Epithelial cell of proximal tubule (primary cell): ENCODE data around the gene SUCNR1. TPM values are rescaled to one million over a fixed set of nuclear protein-coding genes. Genes with fewer than 3 reads are reported as not detected.
A peak's percentile ranks its signal among the peaks of the same experiment; 100 is the strongest.

ENCODE experiments used
- DNase-seq: peaks from one replicate; pipeline ENCODE4 v3.0.0-alpha.2; 2011; ENCODE audit warnings: low read depth
- H3K4me3 ChIP-seq: 2 replicates; pipeline ENCODE4 v1.5.1; 2011; ENCODE audit warnings: low read depth, mild to moderate bottlenecking, low read length
- total RNA-seq: library from RNA; depleted of rRNA; stranded (reverse); fragments of >200 nt; gene quantifications from 2 replicates; pipeline ENCODE4 v1.2.3, GENCODE V29; 2015
- TF ChIP-seq, protein P1 (sequence below): conservative IDR thresholded peaks from 2 replicates; pipeline ENCODE4 v1.5.1; 2012; ENCODE audit warnings: low read depth, mild to moderate bottlenecking, low read length

SUCNR1 gene
- total RNA-seq, 1 donor from 2014 or later, result 0.81 TPM

DNA sequence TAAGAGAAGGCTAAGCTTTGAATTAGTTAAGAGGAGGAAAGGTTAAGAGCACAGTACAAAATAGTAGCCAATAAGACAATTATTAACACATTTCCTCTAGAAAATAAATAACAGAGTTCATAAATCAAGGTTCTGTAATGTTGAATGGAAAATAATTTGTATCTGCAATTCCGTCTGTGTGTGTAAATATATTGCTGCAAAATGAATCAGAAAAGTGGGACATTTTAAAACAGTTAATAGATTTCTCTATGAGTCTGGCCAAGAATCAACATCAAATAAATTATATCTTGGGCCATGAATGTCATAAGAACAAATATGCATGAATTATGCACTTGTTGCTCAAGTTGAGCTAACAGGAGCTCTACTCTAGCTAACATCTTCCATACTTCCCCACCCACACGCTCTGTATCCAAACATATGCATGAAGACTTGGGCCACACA lies 14.2 kb upstream of the SUCNR1 start:
- H3K4me3 ChIP-seq, result no peak overlapping the region
- no peak for DNase-seq
- TF ChIP-seq, protein P1, sequence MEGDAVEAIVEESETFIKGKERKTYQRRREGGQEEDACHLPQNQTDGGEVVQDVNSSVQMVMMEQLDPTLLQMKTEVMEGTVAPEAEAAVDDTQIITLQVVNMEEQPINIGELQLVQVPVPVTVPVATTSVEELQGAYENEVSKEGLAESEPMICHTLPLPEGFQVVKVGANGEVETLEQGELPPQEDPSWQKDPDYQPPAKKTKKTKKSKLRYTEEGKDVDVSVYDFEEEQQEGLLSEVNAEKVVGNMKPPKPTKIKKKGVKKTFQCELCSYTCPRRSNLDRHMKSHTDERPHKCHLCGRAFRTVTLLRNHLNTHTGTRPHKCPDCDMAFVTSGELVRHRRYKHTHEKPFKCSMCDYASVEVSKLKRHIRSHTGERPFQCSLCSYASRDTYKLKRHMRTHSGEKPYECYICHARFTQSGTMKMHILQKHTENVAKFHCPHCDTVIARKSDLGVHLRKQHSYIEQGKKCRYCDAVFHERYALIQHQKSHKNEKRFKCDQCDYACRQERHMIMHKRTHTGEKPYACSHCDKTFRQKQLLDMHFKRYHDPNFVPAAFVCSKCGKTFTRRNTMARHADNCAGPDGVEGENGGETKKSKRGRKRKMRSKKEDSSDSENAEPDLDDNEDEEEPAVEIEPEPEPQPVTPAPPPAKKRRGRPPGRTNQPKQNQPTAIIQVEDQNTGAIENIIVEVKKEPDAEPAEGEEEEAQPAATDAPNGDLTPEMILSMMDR, result no peak

DNA sequence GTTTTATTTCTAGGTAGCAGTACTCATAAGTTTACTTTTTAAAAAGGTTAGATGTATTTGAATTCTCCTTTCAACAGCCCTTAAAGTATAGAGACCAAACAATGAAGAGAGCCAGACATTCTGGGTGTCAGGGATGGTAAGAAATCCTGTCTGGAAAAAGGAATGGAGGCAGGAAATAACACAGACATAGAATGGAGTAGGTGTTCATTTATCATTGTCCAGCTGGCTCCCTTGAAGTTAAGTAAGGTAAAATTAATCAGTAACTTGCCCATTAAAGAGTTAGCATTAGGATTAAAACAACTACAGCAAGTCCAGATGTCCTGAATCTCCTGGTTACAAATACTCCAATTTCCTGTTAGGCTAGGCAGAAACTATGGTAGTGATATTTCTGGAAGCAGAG lies 13.5 kb upstream of the SUCNR1 start:
- peak; percentile 56 for DNase-seq
- H3K4me3 ChIP-seq, result no peak overlapping the region
- TF ChIP-seq, protein P1, result no peak

- no peak for DNase-seq
Measured at GRCh38 chr3:151863611-151864010, 9.8 kb upstream of the SUCNR1 start.

GRCh38 chr3:151864423-151865101 lies 8.9 kb upstream of the SUCNR1 start:
- peak; percentile 59 for DNase-seq
- H3K4me3 ChIP-seq, result no peak overlapping the region
- TF ChIP-seq, protein P1, result no peak

More at GRCh38 chr3:151863611-151864010, 9.8 kb upstream of the SUCNR1 start:
- no peak overlapping the region for H3K4me3 ChIP-seq
- TF ChIP-seq, protein P1, result no peak

- no peak overlapping the region for H3K4me3 ChIP-seq
- DNase-seq, result no peak
- TF ChIP-seq, protein P1, result no peak
Measured at GRCh38 chr3:151866711-151867410, 6.6 kb upstream of the SUCNR1 start.

DNA sequence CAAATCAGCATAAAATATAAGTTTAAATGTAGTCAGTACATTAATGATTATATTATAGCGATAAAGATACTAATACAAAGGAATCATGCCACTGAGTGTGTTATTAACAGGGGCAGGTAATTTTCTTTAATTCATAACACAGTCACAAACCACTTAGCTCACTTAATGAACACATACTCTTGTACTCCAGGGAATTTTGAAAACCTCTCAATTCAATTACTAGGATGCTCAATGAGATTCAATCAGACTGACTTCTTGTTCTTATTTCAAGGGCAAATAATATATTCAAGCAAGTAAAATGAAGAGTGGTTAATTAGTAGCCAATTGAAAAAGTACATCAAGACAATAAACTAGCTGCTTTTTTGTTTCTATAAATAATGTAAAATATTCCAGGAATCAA lies 5.8 kb upstream of the SUCNR1 start:
- no peak overlapping the region for H3K4me3 ChIP-seq
- TF ChIP-seq, protein P1, result no peak
- no peak for DNase-seq

DNA sequence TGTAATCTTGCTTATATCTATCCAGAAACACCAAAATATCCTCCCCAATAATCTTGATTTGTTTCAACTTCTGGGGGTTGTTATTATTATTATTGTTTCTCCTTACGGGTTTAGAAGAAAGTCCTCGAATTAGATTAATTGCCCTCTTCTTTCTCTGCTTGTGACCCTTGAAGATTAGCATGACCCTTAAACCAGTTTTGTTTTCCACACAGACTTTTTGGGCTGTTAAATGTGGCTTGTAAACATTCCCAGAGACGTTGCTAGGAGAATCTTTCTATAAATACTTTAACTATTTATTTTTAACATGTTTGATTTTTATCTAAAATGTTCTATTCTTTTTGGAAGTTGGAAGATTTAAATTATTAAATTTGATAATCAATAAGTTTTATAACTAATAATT lies 4.3 kb upstream of the SUCNR1 start:
- H3K4me3 ChIP-seq, result no peak overlapping the region
- DNase-seq, result no peak
- TF ChIP-seq, protein P1, result no peak
